GM08714 (cell line): ENCODE measurements around the gene ATP6V0D1.

Experiments used
- H3K4me3 ChIP-seq: fragments of 200-500 bp; sonication (Bioruptor generic); 2 replicates; pipeline ENCODE4 v1.5.1; 2014; ENCODE audit warnings: mild to moderate bottlenecking, low read length, inconsistent platforms
- ZNF274 ChIP-seq: IDR thresholded peaks from 2 replicates; pipeline ENCODE4 v1.6.1; 2012; ENCODE audit warnings: mild to moderate bottlenecking, low read depth, low read length

Gene ATP6V0D1

GRCh38 chr16:67389911-67390815 is 90.8 kb downstream of the ATP6V0D1 start:
- no peak overlapping the region for H3K4me3 ChIP-seq
- TF ChIP-seq ZNF274 = no peak

GRCh38 chr16:67388591-67388990 is 92.4 kb downstream of the ATP6V0D1 start:
- no peak for TF ChIP-seq ZNF274
- no peak overlapping the region for H3K4me3 ChIP-seq

GRCh38 chr16:67388191-67388590 is 92.8 kb downstream of the ATP6V0D1 start:
- no peak overlapping the region for H3K4me3 ChIP-seq
- no peak for TF ChIP-seq ZNF274
